GM12878 (cell line): ENCODE measurements around the gene HS3ST6. TPM values are rescaled to one million over a fixed set of nuclear protein-coding genes. Genes with fewer than 3 reads are reported as not detected.

ENCODE experiments used
- ATAC-seq: fragments of 200-7000 bp; cut with Tn5 transposase; 3 replicates; pipeline ENCODE4 v1.9.1; 2020; ENCODE audit warnings: mild to moderate bottlenecking, moderate library complexity
- BruUV-seq: library from RNA; stranded (reverse); fragments of 400-500 nt; replicated peaks from 2 replicates; lab custom pipeline; 2021; lab: Mats Ljungman, UMichigan
- CTCF ChIA-PET: fragments of 300-600 bp; sonication (Branson Sonifier 250); formaldehyde crosslinking; extraction: SDS; loops from one replicate; lab custom pipeline; 2021; ENCODE audit warnings: inconsistent platforms; lab: Yijun Ruan, JAX
- POLR2A ChIA-PET: fragments of 350-600 bp; formaldehyde crosslinking; extraction: SDS; loops from one replicate; lab custom pipeline; 2021; ENCODE audit warnings: inconsistent platforms; lab: Charles Lee
- RAD21 ChIA-PET: fragments of 300-600 bp; sonication (Branson Sonifier 250); formaldehyde crosslinking; loops from one replicate; lab custom pipeline; 2023; ENCODE audit warnings: antibody characterized with exemption; ENCODE audit not compliant: unreplicated experiment; lab: Charles Lee
- SMC1A ChIA-PET: fragments of 300-600 bp; sonication (Branson Sonifier 250); formaldehyde crosslinking; loops from one replicate; lab custom pipeline; 2023; ENCODE audit not compliant: unreplicated experiment, uncharacterized antibody; lab: Charles Lee
- DNase-seq: peaks from one replicate; pipeline ENCODE4 v3.0.0-alpha.2; 2011; ENCODE audit warnings: low read depth, low spot score
- FAIRE-seq: peaks from 3 replicates; lab custom pipeline; 2011; peaks lifted over from hg19 to GRCh38; lab: Jason Lieb, UNC
- H2AFZ ChIP-seq: 2 replicates; pipeline ENCODE4 v1.6.0; 2011; ENCODE audit warnings: low read depth, low read length, control low read depth; ENCODE audit not compliant: control insufficient read depth
- H3K27ac ChIP-seq: 2 replicates; pipeline ENCODE4 v1.5.1; 2011; ENCODE audit warnings: control low read depth; ENCODE audit not compliant: control insufficient read depth, insufficient read depth
- H3K27me3 ChIP-seq, 2 experiments: replicated peaks in 1 of 2; 2 replicates each; pipeline versions ENCODE4 v1.6.0 to v1.6.1; 2011; ENCODE audit warnings: low read length in 1 of 2; ENCODE audit not compliant: control insufficient read depth in 2 of 2, insufficient read depth in 2 of 2
- H3K36me3 ChIP-seq, 2 experiments: 2 replicates each; pipeline ENCODE4 v1.5.1; 2011; ENCODE audit warnings: low read length in 1 of 2; ENCODE audit not compliant: control insufficient read depth in 2 of 2, insufficient read depth in 2 of 2
- H3K4me1 ChIP-seq: 2 replicates; pipeline ENCODE4 v1.6.1; 2011; ENCODE audit warnings: mild to moderate bottlenecking, low read length, moderate library complexity, mixed read lengths; ENCODE audit not compliant: control insufficient read depth, insufficient read depth
- H3K4me2 ChIP-seq: 2 replicates; pipeline ENCODE4 v1.6.0; 2011; ENCODE audit warnings: control low read depth; ENCODE audit not compliant: control insufficient read depth, insufficient read depth
- H3K4me3 ChIP-seq: fragments of 200-600 bp; sonication (generic); 2 replicates; pipeline ENCODE4 v1.5.1; 2016
- H3K79me2 ChIP-seq: 2 replicates; pipeline ENCODE4 v1.6.0; 2011; ENCODE audit warnings: low read length; ENCODE audit not compliant: control insufficient read depth, insufficient read depth
- H3K9ac ChIP-seq: 2 replicates; pipeline ENCODE4 v1.8.0; 2011; ENCODE audit warnings: low read length, control low read depth, mixed read lengths; ENCODE audit not compliant: control insufficient read depth, insufficient read depth
- H3K9me3 ChIP-seq: replicated peaks from 3 replicates; pipeline ENCODE4 v1.5.1; 2011; ENCODE audit warnings: mild to moderate bottlenecking, low read length; ENCODE audit not compliant: control insufficient read depth, insufficient read depth
- H4K20me1 ChIP-seq: 2 replicates; pipeline ENCODE4 v1.6.0; 2011; ENCODE audit not compliant: control insufficient read depth, insufficient read depth
- BRCA1 ChIP-seq: IDR thresholded peaks from 2 replicates; pipeline ENCODE4 v1.6.1; 2011; ENCODE audit warnings: low read depth, low read length, improper control_type of control experiment
- ESRRA ChIP-seq: IDR thresholded peaks from 2 replicates; pipeline ENCODE4 v1.6.1; 2012; ENCODE audit warnings: mild to moderate bottlenecking, low read length, improper control_type of control experiment
- FOXM1 ChIP-seq: IDR thresholded peaks from 2 replicates; pipeline ENCODE4 v1.6.1; 2012; ENCODE audit warnings: low read depth, mild to moderate bottlenecking, inconsistent platforms, low read length, moderate library complexity
- NR2C1 ChIP-seq: fragments of 450-650 bp; IDR thresholded peaks from 2 replicates; pipeline ENCODE4 v1.6.1; 2017; ENCODE audit warnings: antibody characterized with exemption, mild to moderate bottlenecking, moderate library complexity
- RAD51 ChIP-seq: fragments of 450-650 bp; IDR thresholded peaks from 2 replicates; pipeline ENCODE4 v1.6.1; 2016; ENCODE audit warnings: moderate library complexity, mild to moderate bottlenecking, inconsistent platforms
- TARDBP ChIP-seq: IDR thresholded peaks from 2 replicates; pipeline ENCODE4 v1.6.1; 2016; ENCODE audit warnings: borderline replicate concordance
- ZBTB33 ChIP-seq: fragments of 450-650 bp; IDR thresholded peaks from 2 replicates; pipeline ENCODE4 v1.6.1; 2017; ENCODE audit warnings: mild to moderate bottlenecking
- ZNF274 ChIP-seq: IDR thresholded peaks from one replicate; pipeline ENCODE4 v1.8.0; 2011; ENCODE audit not compliant: insufficient read length, insufficient read depth
- WGBS: methylation state at CpG from one replicate; pipeline ENCODE4 v1.1.6; 2016; ENCODE audit warnings: low lambda C conversion rate; ENCODE audit not compliant: insufficient replicate concordance, insufficient coverage; ENCODE audit errors: missing lambda C conversion rate; 5-methylcytosine and 5-hydroxymethylcytosine counted together
- in situ Hi-C: fragments of 300-500 bp; cut with MboI; formaldehyde crosslinking; loops from 9 replicates; pipeline ENCODE4 v1.14.3; 2018; ENCODE audit warnings: mixed read lengths
- intact Hi-C: fragments of 100-400 bp; cut with micrococcal nuclease; formaldehyde crosslinking; loops from one replicate; pipeline ENCODE4 v1.14.2; 2022; ENCODE audit not compliant: unreplicated experiment
- polyA plus RNA-seq, 11 experiments: library from polyadenylated mRNA; depleted of rRNA in 4 of 11; unstranded in 6 of 11; stranded (reverse) in 5 of 11; fragments of >200 nt; fragmentation: Nextera tagmentation in 4 of 11; fragmentation: Illumina TruSeq in 1 of 11; extraction: Ambion mirVana in 4 of 11; extraction: Trizol in 1 of 11; gene quantifications; 1 replicate in 1 of 11; 2 replicates in 10 of 11; pipeline versions ENCODE4 v1.2.1 to v1.2.3, GENCODE V29; 2011 to 2016; ENCODE audit warnings: inconsistent platforms in 2 of 11, missing spikeins in 2 of 11, low read depth in 1 of 11
- total RNA-seq, 4 experiments: library from RNA; depleted of rRNA in 3 of 4; stranded (reverse); fragments of >200 nt in 3 of 4; fragmentation: Illumina TruSeq in 1 of 4; extraction: Trizol in 1 of 4; gene quantifications; 2 replicates each; pipeline versions ENCODE4 v1.2.1 to v1.2.3, GENCODE V29; 2013 to 2021

Gene HS3ST6
- total and polyA plus RNA-seq, 10 of the 15 experiments (the other 5 are each of a cell fraction or from before 2014, with no cell fraction given), result not detected

DNA sequence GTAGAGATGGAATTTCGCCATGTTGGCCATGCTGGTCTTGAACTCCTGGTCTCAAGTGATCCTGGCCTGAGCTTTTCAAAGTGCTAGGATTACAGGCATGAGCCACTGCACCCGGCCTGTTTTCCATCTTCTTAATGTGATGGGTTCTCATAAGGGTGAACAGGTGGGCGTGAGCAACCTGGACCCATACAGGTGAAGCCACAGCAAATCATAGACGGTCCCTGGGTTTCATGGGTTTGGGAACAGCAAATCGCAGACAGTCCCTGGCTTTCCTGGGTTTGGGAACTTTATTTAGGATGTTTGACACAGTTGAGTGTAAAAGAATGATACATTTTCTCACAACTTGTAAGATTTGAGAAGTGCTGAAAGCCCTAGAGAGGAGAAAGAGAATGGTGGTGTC is 33.3 kb downstream of the HS3ST6 start:
- in situ Hi-C loops (no loop called here), intact Hi-C loops (no loop called here)
- TF ChIP-seq ZNF274 (no peak), NR2C1 (no peak), RAD51 (no peak), TARDBP (no peak), ESRRA (no peak), BRCA1 (no peak), ZBTB33 (no peak), FOXM1 (no peak)
- ATAC-seq (no peak), FAIRE-seq (no peak), DNase-seq (no peak)
- ChIA-PET SMC1A (interaction anchor here (0.7 kb wide), 1 partner anchor 10 kb away, joined by 3 read pairs; no protein-coding TSS in a partner anchor), CTCF (no interaction called here), RAD21 (no interaction called here), POLR2A (no interaction called here)
- Histone ChIP-seq H3K9ac (no peak overlapping the region), H4K20me1 (no peaks in the 10 kb centered on the region), H3K4me2 (no peak overlapping the region), H3K27me3 (no peaks in the 10 kb centered on the region; a peak in 1 of 4 replicates), H3K9me3 (no peaks in the 10 kb centered on the region), H3K27ac (no peak overlapping the region), H2AFZ (no peak overlapping the region), H3K79me2 (no peaks in the 10 kb centered on the region), H3K4me1 (no peaks in the 10 kb centered on the region), H3K4me3 (no peak overlapping the region), H3K36me3 (no peaks in the 10 kb centered on the region)
- WGBS, result 39% methylated on average over 5 of the region's 5 CpGs
- no TSS peak for BruUV-seq
